ENCODE data around the gene MEAK7. TPM values are rescaled to one million over a fixed set of nuclear protein-coding genes. Genes with fewer than 3 reads are reported as not detected.

The MEAK7 gene
- total and polyA plus RNA-seq, 2 donors from 2014 or later: 6.3 to 30.6 TPM

DNA sequence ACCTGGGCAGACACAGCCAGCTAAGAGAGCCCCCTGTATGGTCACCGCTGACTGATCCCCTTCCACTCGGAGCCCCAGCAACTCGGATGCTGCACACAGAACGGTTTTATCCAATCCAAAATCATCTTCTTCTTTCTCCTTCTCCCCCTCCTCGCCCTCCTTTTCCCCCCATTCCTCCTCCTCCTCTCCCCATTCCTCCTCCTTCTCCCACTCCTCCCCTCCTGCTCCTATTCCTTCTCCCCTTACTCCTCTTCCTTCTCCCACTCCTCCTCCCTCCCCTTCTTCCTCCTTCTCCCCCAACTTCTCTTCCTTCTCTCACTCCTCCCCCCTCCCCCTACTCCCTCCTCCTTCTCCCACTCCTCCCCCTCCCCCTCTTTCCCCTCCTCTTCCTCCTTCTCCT lies 30.4 kb upstream of the MEAK7 start:
- intact Hi-C loops (cut with DNase I): no loop called here
- H3K36me3 ChIP-seq (ENCODE audit: control insufficient read depth in 2 of 3, insufficient read depth in 3 of 3, low read length in 3 of 3): no peaks in the 10 kb centered on the region
- TF ChIP-seq, protein P1, sequence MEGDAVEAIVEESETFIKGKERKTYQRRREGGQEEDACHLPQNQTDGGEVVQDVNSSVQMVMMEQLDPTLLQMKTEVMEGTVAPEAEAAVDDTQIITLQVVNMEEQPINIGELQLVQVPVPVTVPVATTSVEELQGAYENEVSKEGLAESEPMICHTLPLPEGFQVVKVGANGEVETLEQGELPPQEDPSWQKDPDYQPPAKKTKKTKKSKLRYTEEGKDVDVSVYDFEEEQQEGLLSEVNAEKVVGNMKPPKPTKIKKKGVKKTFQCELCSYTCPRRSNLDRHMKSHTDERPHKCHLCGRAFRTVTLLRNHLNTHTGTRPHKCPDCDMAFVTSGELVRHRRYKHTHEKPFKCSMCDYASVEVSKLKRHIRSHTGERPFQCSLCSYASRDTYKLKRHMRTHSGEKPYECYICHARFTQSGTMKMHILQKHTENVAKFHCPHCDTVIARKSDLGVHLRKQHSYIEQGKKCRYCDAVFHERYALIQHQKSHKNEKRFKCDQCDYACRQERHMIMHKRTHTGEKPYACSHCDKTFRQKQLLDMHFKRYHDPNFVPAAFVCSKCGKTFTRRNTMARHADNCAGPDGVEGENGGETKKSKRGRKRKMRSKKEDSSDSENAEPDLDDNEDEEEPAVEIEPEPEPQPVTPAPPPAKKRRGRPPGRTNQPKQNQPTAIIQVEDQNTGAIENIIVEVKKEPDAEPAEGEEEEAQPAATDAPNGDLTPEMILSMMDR (IDR thresholded peaks at IDR 0.05; ENCODE audit: borderline replicate concordance, extremely low read depth, insufficient read depth): no peak
- peaks cover 0 to 19% (median 9%) of the 10 kb centered on the region in 3 donors for H3K4me1 ChIP-seq (ENCODE audit: control insufficient read depth in 2 of 3, insufficient read depth in 2 of 3, low read depth in 1 of 3, low read length in 3 of 3)
- DNase-seq (no peak), FAIRE-seq (no peak)
- H3K27ac ChIP-seq (ENCODE audit: low read depth in 2 of 2, low read length in 2 of 2): no peak overlapping the region
- no peaks in the 10 kb centered on the region for H3K9me3 ChIP-seq (ENCODE audit: control insufficient read depth in 2 of 3, insufficient read depth in 1 of 3, low read length in 3 of 3)
- H3K9ac ChIP-seq (ENCODE audit: low read length in 3 of 3): no peak overlapping the region
- H3K27me3 ChIP-seq (ENCODE audit: control insufficient read depth, insufficient read depth, low read length): no peaks in the 10 kb centered on the region
- H3K4me3 ChIP-seq (ENCODE audit: low read length in 3 of 3): no peak overlapping the region

DNA sequence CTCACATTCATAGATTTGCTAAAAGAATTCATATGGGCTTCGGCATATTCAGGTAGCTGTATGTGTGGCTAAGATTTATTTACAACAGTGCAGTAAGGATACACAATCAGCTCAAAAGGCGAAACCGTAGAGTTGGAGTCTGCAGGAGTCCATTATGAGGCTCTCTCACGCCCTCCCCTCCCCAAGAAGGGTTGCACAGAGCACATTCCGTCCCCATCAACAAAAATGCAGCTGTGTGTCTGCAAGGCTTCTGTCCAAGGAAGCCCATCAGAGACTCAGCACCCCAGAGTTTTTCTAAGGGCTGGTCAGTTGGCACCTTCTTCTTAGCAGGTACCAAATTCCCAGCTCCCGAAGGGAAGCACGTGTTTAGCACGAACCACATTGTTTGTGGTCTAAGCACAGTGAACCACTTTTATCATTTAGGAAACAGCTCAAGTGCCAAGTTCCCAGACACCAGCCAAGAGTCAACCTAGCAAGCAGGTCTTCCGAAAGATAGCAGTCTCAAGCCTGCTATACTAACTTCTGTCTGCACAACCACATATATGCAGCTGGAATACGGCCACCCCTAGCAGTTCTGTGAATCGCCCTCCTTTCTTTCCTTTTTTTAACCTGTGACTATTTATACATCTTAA lies 28.5 kb upstream of the MEAK7 start:
- Histone ChIP-seq H3K9me3 (ENCODE audit: control insufficient read depth in 2 of 3, insufficient read depth in 1 of 3, low read length in 3 of 3) (no peaks in the 10 kb centered on the region), H3K36me3 (ENCODE audit: control insufficient read depth in 2 of 3, insufficient read depth in 3 of 3, low read length in 3 of 3) (no peaks in the 10 kb centered on the region), H3K27ac (ENCODE audit: low read depth in 2 of 2, low read length in 2 of 2) (peak overlapping the region; percentile 71 to 73), H3K4me1 (ENCODE audit: control insufficient read depth in 2 of 3, insufficient read depth in 2 of 3, low read depth in 1 of 3, low read length in 3 of 3) (peaks cover 0 to 19% (median 10%) of the 10 kb centered on the region in 3 donors), H3K4me3 (ENCODE audit: low read length in 3 of 3) (no peak overlapping the region), H3K9ac (ENCODE audit: low read length in 3 of 3) (no peak overlapping the region), H3K27me3 (ENCODE audit: control insufficient read depth, insufficient read depth, low read length) (no peaks in the 10 kb centered on the region)
- TF ChIP-seq, protein P1 (IDR thresholded peaks at IDR 0.05; ENCODE audit: borderline replicate concordance, extremely low read depth, insufficient read depth): no peak
- no peak for DNase-seq
- intact Hi-C loops (cut with DNase I): no loop called here
- FAIRE-seq: no peak

DNA sequence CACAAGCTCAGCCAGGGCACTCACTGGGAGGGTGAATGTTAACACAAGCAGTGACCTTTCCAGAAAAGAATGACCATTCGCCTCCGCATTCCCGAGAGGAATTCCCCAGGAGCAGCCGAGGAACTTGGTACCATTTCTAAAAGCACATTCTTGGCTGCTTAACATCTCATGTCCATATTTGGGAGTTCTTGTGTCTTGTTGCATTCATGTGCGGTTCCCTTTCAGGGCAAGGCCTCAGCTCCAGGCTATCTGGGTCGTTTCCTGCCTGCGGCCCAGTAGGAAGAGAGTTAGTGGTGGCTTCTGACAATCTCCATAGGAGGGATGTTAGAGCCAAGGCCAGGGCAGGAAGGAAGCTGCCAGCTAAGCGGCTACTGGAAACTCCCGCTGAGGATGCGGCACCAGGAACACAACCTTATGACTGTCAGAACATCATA lies 27.8 kb upstream of the MEAK7 start:
- no peak overlapping the region for H3K9ac ChIP-seq (ENCODE audit: low read length in 3 of 3)
- FAIRE-seq (peak; percentile 29), DNase-seq (peak in 4 of 5 donors; percentile 65 to 92 (median 85))
- H3K27me3 ChIP-seq (ENCODE audit: control insufficient read depth, insufficient read depth, low read length): no peaks in the 10 kb centered on the region
- no peaks in the 10 kb centered on the region for H3K9me3 ChIP-seq (ENCODE audit: control insufficient read depth in 2 of 3, insufficient read depth in 1 of 3, low read length in 3 of 3)
- TF ChIP-seq, protein P1 (IDR thresholded peaks at IDR 0.05; ENCODE audit: borderline replicate concordance, extremely low read depth, insufficient read depth): no peak
- intact Hi-C loops (cut with DNase I): no loop called here
- H3K36me3 ChIP-seq (ENCODE audit: control insufficient read depth in 2 of 3, insufficient read depth in 3 of 3, low read length in 3 of 3): no peaks in the 10 kb centered on the region
- peaks cover 0 to 17% (median 15%) of the 10 kb centered on the region in 3 donors for H3K4me1 ChIP-seq (ENCODE audit: control insufficient read depth in 2 of 3, insufficient read depth in 2 of 3, low read depth in 1 of 3, low read length in 3 of 3)
- peak overlapping the region in 1 of 2 donors; percentile 71 for H3K27ac ChIP-seq (ENCODE audit: low read depth in 2 of 2, low read length in 2 of 2)
- no peak overlapping the region for H3K4me3 ChIP-seq (ENCODE audit: low read length in 3 of 3)

All from kidney (tissue), 14 donors.